ENCODE measurements around the gene ANXA9. TPM values are rescaled to one million over a fixed set of nuclear protein-coding genes. Genes with fewer than 3 reads are reported as not detected.

The ANXA9 gene
- total and polyA plus RNA-seq, 2 donors (not counting 1 experiment from before 2014, with no cell fraction given): 0.07 to 0.62 TPM

- peak overlapping the region; percentile 88 for H3K4me3 Mint-ChIP-seq
- 49% methylated on average over 9 of the region's 15 CpGs for WGBS (ENCODE audit: insufficient coverage)
- peak overlapping the region; percentile 65 to 82 for H3K27ac ChIP-seq (ENCODE audit: low read length in 2 of 2)
- H3K9me3 ChIP-seq (ENCODE audit: control extremely low read depth in 1 of 3, control insufficient read depth in 2 of 3, insufficient read depth in 1 of 3, low read length in 2 of 3): no peaks in the 10 kb centered on the region
- H3K9me3 Mint-ChIP-seq (ENCODE audit: insufficient read depth): no peaks in the 10 kb centered on the region
- H3K79me2 ChIP-seq (ENCODE audit: control insufficient read depth, insufficient read depth, low read length): peaks cover 55% of the 10 kb centered on the region
- peaks cover 0 to 7% of the 10 kb centered on the region in 2 experiments for H3K36me3 ChIP-seq (replicated peaks in 1 of 2; ENCODE audit: control extremely low read depth in 1 of 2, control insufficient read depth in 1 of 2, extremely low read depth in 1 of 2, insufficient read depth in 2 of 2, low read length in 1 of 2)
- no peaks in the 10 kb centered on the region for H3K27me3 Mint-ChIP-seq
- H3K4me1 Mint-ChIP-seq: peaks cover 54% of the 10 kb centered on the region
- intact Hi-C loops (cut with micrococcal nuclease): no loop called here
- ChIA-PET CTCF (interaction anchor here (1.0 to 1.5 kb wide), 4 partner anchors 23 to 158 kb away, joined by 3 to 8 read pairs (median 4); no protein-coding TSS in a partner anchor), POLR2A (interaction anchor here (0.6 to 1.3 kb wide), 8 partner anchors 17 to 822 kb away, joined by 3 to 6 read pairs (median 4); partner anchors contain the start of genes ARNT, MINDY1 and VPS72)
- peak overlapping the region; percentile 88 for H3K27ac Mint-ChIP-seq
- H3K27me3 ChIP-seq (replicated peaks in 1 of 4; ENCODE audit: control extremely low read depth in 1 of 4, control insufficient read depth in 3 of 4, insufficient read depth in 4 of 4, low read length in 3 of 4): no peaks in the 10 kb centered on the region
- DNase-seq (no peak), ATAC-seq (ENCODE audit: low read depth) (no peak)
- H3K4me3 ChIP-seq (ENCODE audit: control extremely low read depth in 1 of 5, extremely low read depth in 1 of 5, insufficient read depth in 1 of 5, low read depth in 2 of 5, low read length in 4 of 5): peak overlapping the region; percentile 58 to 87 (median 82)
- H3K9ac ChIP-seq (ENCODE audit: low read length): peak overlapping the region; percentile 89
- TF ChIP-seq EZH2 (IDR thresholded peaks at IDR 0.05; ENCODE audit: borderline replicate concordance, insufficient read depth, low read depth, low read length, poor library complexity, severe bottlenecking): no peak
- TF ChIP-seq CTCF (IDR thresholded peaks at IDR 0.05): no peak
- H2AFZ ChIP-seq (ENCODE audit: insufficient read depth, low read depth, low read length, poor library complexity, severe bottlenecking): peak overlapping the region; percentile 88
- peak overlapping the region; percentile 96 for H3K4me2 ChIP-seq (replicated peaks; ENCODE audit: low read depth, low read length, poor library complexity, severe bottlenecking)
- peaks cover 41 to 56% of the 10 kb centered on the region in 2 donors for H3K4me1 ChIP-seq (ENCODE audit: control insufficient read depth in 2 of 2, insufficient read depth in 2 of 2, low read length in 2 of 2)
- H4K20me1 ChIP-seq (ENCODE audit: control insufficient read depth, insufficient read depth, low read length, poor library complexity, severe bottlenecking): peaks cover 47% of the 10 kb centered on the region
Measured at GRCh38 chr1:150973258-150973835, 8.7 kb upstream of the ANXA9 start.

Data from B cell (primary cell).